ENCODE measurements around the gene EFEMP2.
"Not testable (repeated sequence)": the region's sequence is repeated elsewhere in the genome, so short reads cannot be mapped to it uniquely, and the experiment has no call there.

EFEMP2 gene

DNA sequence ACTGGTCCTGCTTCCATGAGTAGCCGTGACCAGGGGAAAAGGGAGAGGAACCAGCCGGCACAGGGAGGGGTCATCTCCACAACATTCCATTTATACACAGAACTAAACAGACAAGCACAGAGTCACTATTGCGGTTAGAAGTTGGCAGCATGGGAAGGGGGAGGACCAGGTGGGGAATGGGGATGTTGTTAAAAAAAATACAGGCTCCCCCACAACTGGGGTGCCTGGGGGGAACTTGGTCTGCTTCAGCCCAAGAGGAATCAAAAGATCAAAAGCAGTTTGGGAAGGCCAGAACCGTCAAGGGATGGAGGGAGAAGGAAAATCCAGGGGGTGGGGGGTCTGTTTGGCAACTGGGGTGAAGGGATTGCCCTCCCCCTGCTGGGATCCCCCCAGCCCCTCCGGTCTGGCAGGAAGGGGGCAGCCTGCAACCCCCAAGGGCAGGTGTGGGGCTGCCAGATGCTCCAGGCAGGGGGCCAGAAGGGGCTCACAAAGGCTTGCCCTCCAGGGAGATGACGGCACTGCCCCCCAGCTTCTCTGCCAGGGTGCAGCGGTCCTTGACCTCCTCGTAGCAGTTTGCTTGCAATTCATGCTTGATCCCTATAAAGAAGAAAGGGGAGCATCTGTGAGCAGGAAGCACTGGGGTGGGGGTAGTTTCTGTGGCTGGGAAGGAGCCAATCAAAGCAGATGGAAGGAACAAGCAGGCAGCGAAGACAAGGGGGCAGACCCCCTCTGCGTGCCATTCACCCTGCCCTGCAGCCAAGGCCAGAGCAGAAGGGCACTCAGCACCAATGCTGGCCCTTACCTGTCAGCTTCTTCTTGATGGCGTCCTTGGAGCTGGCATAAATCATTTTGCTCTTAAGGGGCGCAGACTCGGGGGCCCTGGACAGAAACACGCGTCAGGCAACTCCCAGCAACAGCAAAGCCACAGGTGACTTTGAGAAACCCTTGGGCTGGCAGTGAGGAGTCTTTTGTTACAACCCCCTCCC lies 17.5 kb downstream of the EFEMP2 start:
- no peak for DNase-seq (ENCODE audit: low spot score)

DNA sequence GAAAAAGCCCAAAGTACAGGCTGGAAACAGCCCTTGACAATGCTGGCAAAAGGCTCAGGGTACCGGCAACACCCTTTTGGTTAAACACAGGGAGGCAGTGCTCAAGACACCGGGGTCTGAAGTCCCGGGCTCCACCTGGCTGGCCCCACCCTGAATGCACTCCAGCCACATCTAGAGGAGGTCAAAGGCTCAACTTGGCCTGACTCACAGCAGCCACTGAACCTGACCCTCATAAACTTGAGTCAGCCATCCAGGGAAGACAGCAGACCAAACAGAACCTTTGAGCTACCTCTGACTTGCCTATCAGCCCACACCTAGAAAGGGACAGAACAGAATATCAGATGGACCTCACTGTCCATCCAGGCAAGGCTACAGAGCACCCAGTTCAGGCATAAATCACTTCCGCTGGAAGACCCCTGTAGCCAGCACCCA lies 18.4 kb downstream of the EFEMP2 start:
- DNase-seq (ENCODE audit: low spot score): no peak

DNA sequence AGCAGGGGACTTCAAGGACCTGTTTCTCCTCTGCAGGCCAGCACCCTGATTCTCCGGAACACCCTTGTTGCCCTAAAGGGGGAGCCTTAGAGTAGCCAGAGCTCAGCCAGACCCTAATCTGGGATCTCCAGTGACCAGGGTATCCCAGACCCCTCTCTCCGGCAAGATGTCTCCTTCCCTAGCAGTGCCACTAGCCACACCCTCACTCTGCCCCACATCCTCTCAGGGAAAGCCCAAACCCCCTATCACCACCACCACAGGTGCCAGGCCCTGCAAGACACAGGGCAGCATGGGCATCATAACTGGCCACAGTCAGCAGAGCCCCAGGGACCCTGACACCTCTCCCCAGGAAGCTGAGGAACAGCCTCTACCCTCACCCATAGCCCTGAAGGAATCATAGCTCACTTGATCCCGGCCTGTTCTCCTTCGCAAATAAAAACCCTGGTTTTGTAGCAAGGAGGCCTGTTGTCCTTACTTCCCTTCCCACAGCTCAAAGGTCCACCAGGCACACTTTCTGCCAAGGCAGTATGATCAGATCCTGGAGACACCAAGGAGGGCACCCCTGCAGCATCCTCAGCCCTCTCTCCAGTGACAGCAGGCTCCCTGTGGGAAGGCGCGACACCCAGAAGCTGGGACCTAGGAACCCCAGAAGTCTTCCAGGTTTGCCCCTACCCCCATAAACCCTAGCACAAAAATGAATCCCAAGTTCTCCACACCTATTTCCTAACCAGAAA lies 19.2 kb downstream of the EFEMP2 start:
- DNase-seq (ENCODE audit: low spot score): no peak

DNA sequence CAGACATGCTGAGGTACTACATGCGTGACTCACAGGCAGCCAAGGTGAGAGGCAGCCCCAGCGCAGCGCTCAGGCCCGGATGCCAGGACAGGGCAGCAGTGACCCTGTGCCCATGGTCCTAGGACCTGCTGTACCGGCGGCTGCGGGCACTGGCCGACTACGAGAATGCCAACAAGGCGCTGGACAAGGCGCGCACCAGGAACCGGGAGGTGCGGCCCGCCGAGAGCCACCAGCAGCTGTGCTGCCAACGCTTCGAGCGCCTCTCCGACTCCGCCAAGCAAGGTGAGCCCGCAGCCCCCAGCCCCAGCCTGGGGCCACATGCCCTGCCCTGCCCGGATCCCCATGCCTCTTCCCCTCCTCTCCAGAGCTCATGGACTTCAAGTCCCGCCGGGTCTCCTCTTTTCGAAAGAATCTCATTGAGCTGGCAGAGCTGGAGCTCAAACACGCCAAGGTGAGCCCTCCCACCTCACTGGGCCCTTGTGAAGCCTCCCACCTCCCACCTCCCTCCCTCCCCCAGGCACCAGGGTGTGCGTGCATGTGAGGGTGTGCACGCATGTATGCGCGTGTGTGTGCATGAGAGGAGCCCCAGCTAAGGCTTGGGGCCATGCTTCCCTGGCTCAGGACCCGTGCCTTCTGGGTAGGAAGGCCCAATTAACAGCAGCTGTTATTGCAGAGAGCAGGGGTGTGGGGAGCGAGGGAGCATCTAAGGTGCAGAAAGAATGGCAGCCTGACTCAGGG lies 19.9 kb downstream of the EFEMP2 start:
- no peak for DNase-seq (ENCODE audit: low spot score)

DNA sequence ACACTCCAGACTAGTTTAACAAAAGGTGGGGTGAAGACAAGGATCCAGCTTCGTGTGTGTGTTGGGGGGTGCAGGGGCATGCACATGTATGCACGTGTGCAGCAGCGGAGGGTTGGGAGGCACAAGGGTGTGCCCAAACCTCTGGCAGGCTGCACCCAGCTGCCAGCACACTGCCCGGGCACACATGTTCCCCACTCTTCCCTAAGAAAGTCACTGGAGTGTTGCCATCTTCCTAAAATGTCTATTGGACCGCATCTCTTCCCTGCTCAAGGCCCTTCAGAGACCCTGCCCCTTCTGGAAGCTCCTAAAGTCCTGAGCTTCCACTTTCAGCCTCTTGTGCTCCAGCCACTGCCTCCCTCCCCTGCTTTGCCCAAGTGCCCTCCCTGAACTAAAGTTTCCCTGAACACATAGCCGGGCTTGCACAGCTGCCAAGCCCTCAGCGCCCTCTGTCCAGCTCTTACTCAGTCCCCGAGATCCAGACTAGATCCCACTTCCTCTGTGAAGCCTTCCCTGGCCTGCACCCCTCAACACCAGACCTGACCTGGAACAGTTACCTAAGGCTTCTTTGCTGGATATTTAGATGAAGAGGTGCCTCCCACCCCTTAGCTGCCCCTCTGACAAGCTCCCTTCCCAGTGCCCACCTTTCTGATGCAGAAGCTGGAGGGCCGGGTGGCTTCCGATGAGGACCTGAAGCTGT lies 20.6 kb downstream of the EFEMP2 start:
- DNase-seq (ENCODE audit: low spot score): no peak

DNA sequence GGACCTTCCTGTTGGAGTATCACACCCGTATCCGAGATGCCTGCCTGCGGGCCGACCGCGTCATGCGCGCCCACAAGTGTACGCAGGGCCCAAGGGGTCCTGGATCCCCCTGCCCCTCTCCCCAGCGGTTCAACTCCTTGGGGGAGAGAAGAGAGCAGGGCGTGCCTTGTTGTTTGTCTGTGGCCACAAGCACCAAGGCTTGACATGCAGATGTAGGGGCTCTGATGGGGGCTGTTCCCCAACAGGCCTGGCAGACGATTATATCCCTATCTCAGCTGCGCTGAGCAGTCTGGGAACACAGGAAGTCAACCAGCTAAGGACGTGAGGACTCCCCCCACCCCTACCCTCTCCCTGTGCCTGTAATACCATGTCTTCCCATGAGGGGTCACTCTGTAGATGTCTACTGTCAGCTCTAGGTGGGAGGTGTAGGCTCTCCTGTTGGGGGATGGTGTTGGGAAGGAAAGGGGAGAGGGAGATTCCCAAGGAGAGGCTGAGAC lies 21.5 kb downstream of the EFEMP2 start:
- DNase-seq (ENCODE audit: low spot score): no peak

DNA sequence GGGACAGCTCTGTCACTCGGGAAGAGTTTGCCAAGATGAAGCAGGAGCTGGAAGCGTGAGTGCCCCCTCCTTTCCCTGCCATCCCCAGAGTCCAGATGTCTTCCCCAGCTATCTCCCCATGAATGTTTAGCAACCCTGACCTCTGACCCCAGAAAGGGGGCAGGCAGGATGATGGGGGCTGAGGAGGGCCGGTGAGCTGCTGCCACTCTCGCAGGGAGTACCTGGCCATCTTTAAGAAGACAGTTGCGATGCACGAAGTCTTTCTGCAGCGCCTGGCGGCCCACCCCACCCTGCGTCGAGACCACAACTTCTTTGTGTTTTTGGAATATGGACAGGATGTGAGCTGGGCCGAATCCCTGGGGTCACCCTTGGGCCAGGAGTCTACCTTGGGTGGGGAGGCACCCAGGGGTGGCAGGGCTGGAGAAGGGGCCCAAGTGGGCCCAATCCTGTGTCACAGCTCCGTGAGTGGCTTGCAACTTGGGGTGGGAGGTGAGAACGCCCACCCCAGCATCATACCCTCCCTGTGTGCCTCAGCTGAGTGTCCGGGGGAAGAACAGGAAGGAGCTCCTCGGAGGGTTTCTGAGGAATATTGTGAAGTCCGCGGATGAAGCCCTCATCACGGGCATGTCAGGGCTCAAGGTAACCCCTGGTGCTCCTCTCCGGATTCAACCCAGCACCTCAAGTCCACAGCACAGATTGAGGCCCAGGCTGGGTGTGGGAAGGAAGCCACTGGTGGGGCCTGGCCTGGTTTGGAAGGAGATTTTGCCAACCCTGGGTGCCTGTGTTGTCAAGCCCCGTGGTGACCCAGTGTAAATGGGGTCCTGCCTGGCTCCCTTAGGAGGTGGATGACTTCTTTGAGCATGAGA lies 22.1 kb downstream of the EFEMP2 start:
- DNase-seq (ENCODE audit: low spot score): no peak

DNA sequence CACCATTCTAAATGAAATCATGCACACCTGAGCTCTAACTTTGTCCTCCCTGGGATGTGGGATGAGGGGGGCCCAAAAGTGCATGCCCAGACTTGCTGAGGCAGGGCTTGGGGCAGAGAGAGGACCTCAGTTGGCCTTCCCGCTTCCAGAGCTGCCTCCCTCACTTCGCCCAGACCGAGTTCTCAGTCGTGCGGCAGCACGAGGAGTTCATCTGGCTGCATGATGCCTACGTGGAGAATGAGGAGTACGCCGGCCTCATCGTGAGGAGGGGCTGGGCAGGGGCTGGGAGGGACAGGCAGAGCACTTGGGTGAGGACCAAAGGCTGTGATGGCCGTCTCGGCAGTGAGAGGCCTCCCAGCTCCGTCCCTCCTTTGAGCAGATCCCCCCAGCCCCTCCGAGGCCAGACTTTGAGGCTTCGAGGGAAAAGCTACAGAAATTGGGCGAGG lies 22.8 kb downstream of the EFEMP2 start:
- no peak for DNase-seq (ENCODE audit: low spot score)

DNA sequence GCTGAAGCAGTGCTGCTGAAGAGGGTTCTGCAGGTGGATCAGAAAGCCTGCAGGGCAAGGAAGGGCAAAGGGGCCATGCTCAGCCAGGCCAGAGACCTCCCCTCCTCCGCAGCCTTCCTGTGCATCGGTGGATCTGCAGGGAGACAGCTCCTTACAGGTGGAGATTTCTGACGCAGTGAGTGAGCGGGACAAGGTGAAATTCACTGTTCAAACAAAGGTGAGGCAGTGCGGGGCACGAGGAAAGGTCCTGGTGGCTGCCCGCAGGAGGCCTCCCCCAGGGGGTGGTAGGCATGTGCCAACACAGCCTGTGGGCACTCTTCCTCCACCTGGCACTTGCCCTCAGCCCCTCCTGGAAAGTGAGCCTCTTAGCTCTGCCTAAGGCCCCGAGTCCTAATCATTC lies 23.2 kb downstream of the EFEMP2 start:
- DNase-seq (ENCODE audit: low spot score): no peak

DNA sequence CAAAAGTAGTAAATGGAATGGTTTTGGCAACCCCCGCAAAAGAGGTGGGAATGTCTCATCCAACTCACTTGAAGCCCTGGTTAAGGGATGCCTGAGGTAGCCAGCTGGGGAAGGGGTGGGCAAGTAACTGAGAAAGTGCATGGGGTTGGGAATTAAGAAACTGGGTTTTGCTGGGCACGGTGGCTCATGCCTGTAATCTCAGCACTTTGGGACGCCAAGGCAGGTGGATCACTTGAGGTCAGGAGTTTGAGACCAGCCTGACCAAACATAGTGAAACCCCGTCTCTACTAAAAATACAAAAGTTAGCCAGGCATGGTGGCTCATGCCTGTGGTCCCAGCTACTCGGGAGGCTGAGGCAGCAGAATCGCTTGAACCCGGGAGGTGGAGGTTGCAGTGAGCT lies 23.9 kb downstream of the EFEMP2 start:
- not testable (repeated sequence) for DNase-seq (ENCODE audit: low spot score)

DNA sequence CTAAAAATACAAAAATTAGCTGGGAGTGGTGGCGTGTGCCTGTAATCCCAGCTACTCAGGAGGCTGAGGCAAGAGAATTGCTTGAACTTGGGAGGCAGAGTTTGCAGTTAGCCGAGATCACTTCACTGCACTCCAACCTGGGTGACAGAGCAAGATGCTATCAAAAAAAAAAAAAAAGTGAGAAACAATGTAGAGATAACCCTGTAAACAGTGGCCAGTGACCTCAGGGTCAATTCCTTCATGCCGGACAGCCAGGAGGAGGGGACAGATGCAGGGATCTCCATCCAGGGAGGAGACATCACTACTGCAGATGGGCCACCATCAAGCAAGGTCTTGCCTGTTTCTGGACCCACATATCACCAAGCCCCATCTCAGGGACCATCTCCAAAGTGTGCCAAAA lies 24.9 kb downstream of the EFEMP2 start:
- DNase-seq (ENCODE audit: low spot score): no peak

DNA sequence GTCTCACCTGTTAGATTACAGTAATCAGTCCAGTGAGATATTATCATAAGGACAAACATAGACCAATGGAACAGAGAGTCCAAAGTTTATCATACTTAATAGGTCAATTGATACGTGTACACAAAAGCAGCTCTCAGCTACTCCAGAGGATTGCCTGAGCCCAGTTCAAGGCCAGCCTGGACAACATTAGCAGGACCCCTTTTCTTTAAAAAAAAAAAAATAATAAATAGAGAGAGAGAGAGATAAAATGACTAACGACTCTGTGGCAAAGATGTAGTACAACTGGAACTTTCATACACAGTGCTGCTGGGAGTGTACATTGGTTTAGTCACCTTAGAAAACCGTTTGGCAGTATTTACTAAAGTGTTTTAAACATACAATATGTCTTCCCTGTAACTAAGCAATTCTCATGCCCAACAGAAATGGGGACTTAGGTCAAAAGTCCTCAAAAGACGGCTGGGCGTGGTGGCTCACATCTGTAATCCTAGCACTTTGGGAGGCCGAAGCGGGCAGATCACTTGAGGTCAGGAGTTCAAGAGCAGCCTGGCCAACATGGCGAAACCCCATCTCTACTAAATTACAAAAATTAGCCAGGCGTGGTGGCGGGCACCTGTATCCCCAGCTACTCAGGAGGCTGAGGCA lies 28.2 kb downstream of the EFEMP2 start:
- DNase-seq (ENCODE audit: low spot score): no peak

DNA sequence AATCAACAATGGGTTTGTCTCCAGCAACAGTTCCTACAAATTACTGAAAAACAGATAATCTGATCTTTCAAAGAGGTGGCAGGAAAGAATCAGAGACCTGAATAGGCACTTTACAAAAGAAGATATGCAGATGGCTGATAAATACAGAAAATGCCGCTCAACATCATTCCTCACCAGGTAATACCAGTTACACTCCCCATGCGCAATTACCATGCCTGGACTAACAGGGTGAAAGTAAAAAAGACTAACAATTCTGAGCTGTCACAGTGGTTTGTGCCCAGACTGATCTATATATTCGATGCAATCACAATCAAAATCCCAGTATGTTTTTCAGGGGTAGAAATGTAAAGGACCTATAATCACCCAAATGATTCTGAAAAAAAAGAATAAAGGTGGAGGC lies 28.8 kb downstream of the EFEMP2 start:
- DNase-seq (ENCODE audit: low spot score): no peak

DNA sequence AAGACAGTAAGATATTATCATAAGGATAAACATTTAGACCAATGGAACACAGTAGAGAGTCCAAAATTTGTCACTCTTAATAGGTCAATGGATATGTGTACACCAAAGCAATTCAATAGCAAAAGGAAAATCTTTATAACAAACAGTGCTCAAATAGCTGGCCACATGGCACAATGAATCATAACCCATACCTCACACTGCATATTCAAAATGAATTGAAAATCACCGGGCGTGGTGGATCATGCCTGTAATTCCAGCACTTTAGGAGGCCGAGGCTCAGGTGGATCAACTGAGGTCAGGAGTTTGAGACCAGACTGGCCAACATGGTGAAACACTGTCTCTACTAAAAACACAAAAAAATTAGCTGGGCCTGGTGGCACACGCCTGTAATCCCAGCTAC lies 30.5 kb downstream of the EFEMP2 start:
- no peak for DNase-seq (ENCODE audit: low spot score)

DNA sequence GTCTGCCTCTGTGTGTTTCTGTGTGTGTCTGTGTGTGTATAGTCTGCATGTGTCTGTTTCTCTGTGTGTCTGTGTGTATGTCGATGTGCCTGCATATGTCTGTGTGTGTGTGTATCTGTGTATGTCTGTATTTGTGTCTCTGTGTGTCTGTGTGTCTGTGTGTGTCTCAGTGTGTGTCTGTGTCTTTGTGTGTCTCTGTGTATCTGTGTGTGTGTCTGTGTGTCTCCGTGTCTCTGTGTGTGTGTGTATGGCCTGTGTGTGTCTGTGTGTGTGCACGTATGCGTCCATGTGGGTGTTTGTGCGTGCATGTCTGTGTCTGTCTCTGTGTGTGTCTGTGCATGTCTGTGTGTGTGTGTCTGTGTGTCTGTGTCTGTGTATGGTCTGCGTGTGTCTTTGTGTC lies 38.4 kb downstream of the EFEMP2 start:
- DNase-seq (ENCODE audit: low spot score): no peak

DNA sequence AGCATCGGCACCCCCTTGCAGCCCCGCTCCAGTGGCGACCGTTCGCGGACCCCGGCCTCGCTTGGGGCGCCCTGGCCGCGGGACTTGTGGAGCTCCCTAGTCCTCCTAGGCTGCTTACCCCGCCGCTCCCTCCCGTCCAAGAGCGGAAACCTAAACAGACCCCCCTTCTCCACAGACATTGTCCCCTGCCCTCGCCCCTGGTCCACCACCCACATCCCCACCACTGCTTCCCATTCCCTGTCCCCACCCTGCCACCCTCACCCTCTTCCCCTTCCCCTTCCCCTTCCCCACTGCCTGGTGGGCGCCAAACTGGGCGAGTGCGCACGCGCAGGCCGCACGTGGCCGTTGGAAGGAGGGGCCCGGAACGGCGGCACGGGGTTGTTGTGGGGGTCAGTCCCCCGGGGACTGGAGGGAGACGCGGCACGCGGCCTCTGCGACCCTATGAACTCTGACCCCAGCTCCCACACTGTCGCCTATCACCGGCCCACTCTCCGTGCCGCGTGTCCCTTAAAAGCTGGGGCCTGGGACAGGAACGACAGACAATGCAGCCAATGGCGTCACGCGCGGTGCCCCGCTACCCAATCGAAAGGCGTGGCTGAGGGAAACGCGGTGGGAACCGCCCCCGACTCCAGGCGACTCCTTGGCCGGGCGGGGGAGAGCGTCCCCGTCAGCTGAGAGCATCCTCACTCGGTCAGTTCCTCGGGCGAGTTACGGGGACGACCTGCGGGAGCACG lies 39.1 kb downstream of the EFEMP2 start, which contains the start of gene SNX32:
Gene SNX32 (plus strand): TSS at position 667 of the 734 bp plus-strand sequence. CDS start 103 bp downstream, outside the sequence.
- DNase-seq (ENCODE audit: low spot score): peak; percentile 95

DNA sequence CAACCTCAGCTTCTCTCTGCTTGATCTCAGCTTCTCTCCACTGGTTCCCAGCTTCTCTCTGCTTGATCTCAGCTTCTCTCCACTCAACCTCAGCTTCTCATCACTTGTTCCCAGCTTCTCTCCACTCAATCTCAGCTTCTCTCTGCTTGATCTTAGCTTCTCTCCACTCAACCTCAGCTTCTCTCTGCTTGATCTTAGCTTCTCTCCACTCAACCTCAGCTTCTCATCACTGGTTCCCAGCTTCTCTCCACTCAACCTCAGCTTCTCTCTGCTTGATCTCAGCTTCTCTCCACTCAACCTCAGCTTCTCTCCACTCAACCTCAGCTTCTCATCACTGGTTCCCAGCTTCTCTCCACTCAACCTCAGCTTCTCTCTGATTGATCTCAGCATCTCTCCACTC lies 40.4 kb downstream of the EFEMP2 start:
- DNase-seq (ENCODE audit: low spot score): not testable (repeated sequence)

DNA sequence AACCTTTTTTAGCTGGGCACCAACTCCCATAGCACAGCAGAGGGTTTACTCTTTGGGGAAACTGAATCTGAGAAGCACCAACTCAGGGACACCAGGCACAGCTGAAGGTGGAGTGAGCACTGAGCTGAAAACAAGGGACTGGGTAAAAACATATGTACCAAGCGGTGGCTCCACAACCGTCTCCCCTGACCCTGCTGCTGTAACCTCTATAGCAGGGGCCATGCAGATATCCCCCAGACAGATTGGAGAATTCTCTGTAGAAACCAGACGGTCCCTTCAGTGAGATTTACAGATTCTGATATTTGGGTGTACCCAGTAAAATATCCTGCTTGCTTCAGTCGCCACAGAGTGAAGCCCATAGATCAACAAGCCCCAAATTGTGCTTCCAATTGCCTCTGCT lies 43.1 kb downstream of the EFEMP2 start:
- no peak for DNase-seq (ENCODE audit: low spot score)
